WTC11 (cell line): ENCODE results near the gene WDCP. TPM values are rescaled to one million over a fixed set of nuclear protein-coding genes. Genes with fewer than 3 reads are reported as not detected.
A peak's percentile ranks its signal among the peaks of the same experiment; 100 is the strongest.

ENCODE experiments used
- ATAC-seq: fragments of 200-7000 bp; cut with Tn5 transposase; 2 replicates; pipeline ENCODE4 v1.10.0; 2021; ENCODE audit warnings: mild to moderate bottlenecking, moderate library complexity
- CTCF ChIA-PET: fragments of 300-600 bp; sonication (Branson Sonifier 250); formaldehyde crosslinking; loops from one replicate; lab custom pipeline; 2021; ENCODE audit warnings: antibody characterized with exemption; lab: Charles Lee
- POLR2A ChIA-PET: fragments of 350-600 bp; sonication (Branson Sonifier 250); formaldehyde crosslinking; loops from one replicate; lab custom pipeline; 2021; ENCODE audit warnings: antibody characterized with exemption; lab: Charles Lee
- DNase-seq: peaks from one replicate; pipeline ENCODE4 v3.0.0; 2021; ENCODE audit warnings: low spot score
- H3K27ac Mint-ChIP-seq: 2 replicates; pipeline ENCODE4 v1.8.0; 2021; ENCODE audit warnings: mixed read lengths
- H3K27me3 Mint-ChIP-seq: 2 replicates; pipeline ENCODE4 v1.8.0; 2021; ENCODE audit warnings: low read depth, mild to moderate bottlenecking, moderate library complexity, mixed read lengths
- H3K36me3 Mint-ChIP-seq: 2 replicates; pipeline ENCODE4 v1.8.0; 2021; ENCODE audit warnings: mixed read lengths
- H3K4me1 Mint-ChIP-seq: 2 replicates; pipeline ENCODE4 v1.8.0; 2022; ENCODE audit warnings: mixed read lengths
- H3K4me3 Mint-ChIP-seq: 2 replicates; pipeline ENCODE4 v1.8.0; 2021; ENCODE audit warnings: mild to moderate bottlenecking, moderate library complexity, mixed read lengths
- H3K9me3 Mint-ChIP-seq: 2 replicates; pipeline ENCODE4 v1.8.0; 2021; ENCODE audit warnings: mixed read lengths
- AR ChIP-seq: fragments of 250-450 bp; sonication (Bioruptor Pico); IDR thresholded peaks from 2 replicates; pipeline ENCODE4 v1.9.0; 2021; ENCODE audit warnings: mild to moderate bottlenecking
- ATF3 ChIP-seq: sonication (generic); formaldehyde crosslinking; conservative IDR thresholded peaks from 2 replicates; pipeline ENCODE4 v1.8.1; 2022; ENCODE audit warnings: mild to moderate bottlenecking, missing genetic modification reagents
- ATF6 ChIP-seq: sonication (generic); formaldehyde crosslinking; IDR thresholded peaks from 2 replicates; pipeline ENCODE4 v1.8.1; 2023; ENCODE audit warnings: mild to moderate bottlenecking, missing genetic modification reagents
- E2F1 ChIP-seq: sonication (generic); formaldehyde crosslinking; IDR thresholded peaks from 2 replicates; pipeline ENCODE4 v1.8.0; 2022; ENCODE audit warnings: mild to moderate bottlenecking, missing genetic modification reagents
- MLX ChIP-seq: sonication (generic); formaldehyde crosslinking; IDR thresholded peaks from 2 replicates; pipeline ENCODE4 v1.8.1; 2023; ENCODE audit warnings: mild to moderate bottlenecking, missing genetic modification reagents, moderate library complexity
- MXD4 ChIP-seq: fragments of 250-450 bp; sonication (Bioruptor Pico); IDR thresholded peaks from 2 replicates; pipeline ENCODE4 v1.8.0; 2021; ENCODE audit warnings: mild to moderate bottlenecking, moderate library complexity, borderline replicate concordance
- NFATC4 ChIP-seq: fragments of 250-450 bp; sonication (Bioruptor Pico); IDR thresholded peaks from 2 replicates; pipeline ENCODE4 v1.9.0; 2021; ENCODE audit warnings: mild to moderate bottlenecking
- NFYB ChIP-seq: sonication (generic); formaldehyde crosslinking; conservative IDR thresholded peaks from 2 replicates; pipeline ENCODE4 v1.8.0; 2022; ENCODE audit warnings: low read depth, missing genetic modification reagents
- OVOL2 ChIP-seq: fragments of 250-450 bp; sonication (Bioruptor Pico); IDR thresholded peaks from 2 replicates; pipeline ENCODE4 v1.9.0; 2021; ENCODE audit warnings: mild to moderate bottlenecking, borderline replicate concordance
- PREB ChIP-seq: sonication (generic); formaldehyde crosslinking; IDR thresholded peaks from 2 replicates; pipeline ENCODE4 v1.8.1; 2022; ENCODE audit warnings: mild to moderate bottlenecking, missing genetic modification reagents, moderate library complexity, borderline replicate concordance
- RELA ChIP-seq: sonication (generic); formaldehyde crosslinking; IDR thresholded peaks from 2 replicates; pipeline ENCODE4 v1.8.1; 2022; ENCODE audit warnings: missing genetic modification reagents, mild to moderate bottlenecking, borderline replicate concordance
- TEAD1 ChIP-seq: sonication (generic); formaldehyde crosslinking; IDR thresholded peaks from 2 replicates; pipeline ENCODE4 v1.8.0; 2022; ENCODE audit warnings: mild to moderate bottlenecking, missing genetic modification reagents
- USF1 ChIP-seq: sonication (generic); formaldehyde crosslinking; IDR thresholded peaks from 2 replicates; pipeline ENCODE4 v1.8.0; 2022; ENCODE audit warnings: mild to moderate bottlenecking, missing genetic modification reagents
- ZBTB43 ChIP-seq: sonication (generic); formaldehyde crosslinking; IDR thresholded peaks from 2 replicates; pipeline ENCODE4 v1.8.1; 2023; ENCODE audit warnings: mild to moderate bottlenecking, missing genetic modification reagents
- ZNF281 ChIP-seq: sonication (generic); formaldehyde crosslinking; IDR thresholded peaks from 2 replicates; pipeline ENCODE4 v1.8.0; 2023; ENCODE audit warnings: mild to moderate bottlenecking, missing genetic modification reagents
- ZNF396 ChIP-seq: fragments of 250-450 bp; sonication (Bioruptor Pico); IDR thresholded peaks from 2 replicates; pipeline ENCODE4 v1.8.0; 2021; ENCODE audit warnings: mild to moderate bottlenecking, moderate library complexity, borderline replicate concordance
- ZNF425 ChIP-seq: fragments of 250-450 bp; sonication (Bioruptor Pico); conservative IDR thresholded peaks from 2 replicates; pipeline ENCODE4 v1.9.0; 2021; ENCODE audit warnings: mild to moderate bottlenecking
- total RNA-seq: library from RNA; stranded (reverse); gene quantifications from 3 replicates; pipeline ENCODE4 v1.2.3, GENCODE V29; 2021

Gene WDCP
- total RNA-seq, 1 experiment from 2014 or later = 31.9 TPM

- CTCF ChIA-PET = no interaction called here
- H3K36me3 Mint-ChIP-seq = peaks cover 46% of the 10 kb centered on the region
Measured at GRCh38 chr2:24077879-24078278, 30.7 kb upstream of the WDCP start.

GRCh38 chr2:24077535-24077877 lies 30.3 kb upstream of the WDCP start:
- TF ChIP-seq NFATC4 (CRISPR knock-in tag) = no peak
- TF ChIP-seq RELA (CRISPR knock-in tag) = no peak
- TF ChIP-seq ZNF396 (CRISPR knock-in tag) = no peak
- TF ChIP-seq MLX (CRISPR knock-in tag) = no peak
- no peak for TF ChIP-seq ATF3 (CRISPR knock-in tag)
- no peak for TF ChIP-seq PREB (CRISPR knock-in tag)
- no peak for TF ChIP-seq ZBTB43 (CRISPR knock-in tag)
- no peak for TF ChIP-seq OVOL2 (CRISPR knock-in tag)
- TF ChIP-seq ZNF281 (CRISPR knock-in tag) = no peak
- TF ChIP-seq NFYB (CRISPR knock-in tag) = no peak
- TF ChIP-seq ZNF425 = no peak
- no peak for TF ChIP-seq ATF6 (CRISPR knock-in tag)
- no peak for TF ChIP-seq USF1
- no peak for TF ChIP-seq AR (CRISPR knock-in tag)
- TF ChIP-seq E2F1 (CRISPR knock-in tag) = no peak
- Mint-ChIP-seq H3K4me1 (peaks cover 21% of the 10 kb centered on the region), H3K36me3 (peaks cover 46% of the 10 kb centered on the region), H3K27me3 (no peaks in the 10 kb centered on the region), H3K9me3 (no peaks in the 10 kb centered on the region), H3K27ac (peak overlapping the region; percentile 87), H3K4me3 (peak overlapping the region; percentile 84)
- ATAC-seq = no peak
- ChIA-PET CTCF (interaction anchor here (1.1 to 1.5 kb wide), 5 partner anchors 12 to 88 kb away, joined by 3 to 8 read pairs (median 3); partner anchors contain the start of gene WDCP), POLR2A (interaction anchor here (1.1 to 2.1 kb wide), 5 partner anchors 7 to 151 kb away, joined by 3 to 29 read pairs (median 14); partner anchors contain the start of genes ATAD2B, TP53I3 and WDCP)
- DNase-seq = no peak

More at GRCh38 chr2:24077879-24078278, 30.7 kb upstream of the WDCP start:
- H3K27me3 Mint-ChIP-seq = no peaks in the 10 kb centered on the region
- H3K27ac Mint-ChIP-seq = peak overlapping the region; percentile 87
- TF ChIP-seq MXD4 (CRISPR knock-in tag) (no peak), TEAD1 (CRISPR knock-in tag) (no peak)
- H3K4me1 Mint-ChIP-seq = peaks cover 22% of the 10 kb centered on the region
- POLR2A ChIA-PET = interaction anchor here (1.1 to 1.5 kb wide), 2 partner anchors 27 to 44 kb away, joined by 3 to 10 read pairs; no protein-coding TSS in a partner anchor
- H3K9me3 Mint-ChIP-seq = no peaks in the 10 kb centered on the region
- H3K4me3 Mint-ChIP-seq = peak overlapping the region; percentile 84
- DNase-seq = no peak
- ATAC-seq = no peak
